ENCODE measurements around the gene ZBTB21. TPM values are rescaled to one million over a fixed set of nuclear protein-coding genes. Genes with fewer than 3 reads are reported as not detected.

The ZBTB21 gene
- total and polyA plus RNA-seq, 9 of the 15 experiments (the other 6 are each of a cell fraction or from before 2014, with no cell fraction given): 2.2 to 15.2 (median 8.7) TPM

GRCh38 chr21:41957991-41958766 lies 52.0 kb downstream of the ZBTB21 start (continued):
- TF ChIP-seq, protein P1, sequence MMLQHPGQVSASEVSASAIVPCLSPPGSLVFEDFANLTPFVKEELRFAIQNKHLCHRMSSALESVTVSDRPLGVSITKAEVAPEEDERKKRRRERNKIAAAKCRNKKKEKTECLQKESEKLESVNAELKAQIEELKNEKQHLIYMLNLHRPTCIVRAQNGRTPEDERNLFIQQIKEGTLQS (IDR thresholded peaks at IDR 0.05): peak; percentile 54
- TF ChIP-seq, protein P1 (CRISPR knock-in tag; conservative IDR thresholded peaks at IDR 0.05): no peak
- TF ChIP-seq ZFP36 (IDR thresholded peaks at IDR 0.05; ENCODE audit: low read depth, low read length, partially characterized antibody): peak; percentile 51
- TF ChIP-seq, protein P2, sequence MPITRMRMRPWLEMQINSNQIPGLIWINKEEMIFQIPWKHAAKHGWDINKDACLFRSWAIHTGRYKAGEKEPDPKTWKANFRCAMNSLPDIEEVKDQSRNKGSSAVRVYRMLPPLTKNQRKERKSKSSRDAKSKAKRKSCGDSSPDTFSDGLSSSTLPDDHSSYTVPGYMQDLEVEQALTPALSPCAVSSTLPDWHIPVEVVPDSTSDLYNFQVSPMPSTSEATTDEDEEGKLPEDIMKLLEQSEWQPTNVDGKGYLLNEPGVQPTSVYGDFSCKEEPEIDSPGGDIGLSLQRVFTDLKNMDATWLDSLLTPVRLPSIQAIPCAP (CRISPR knock-in tag; IDR thresholded peaks at IDR 0.05; ENCODE audit: borderline replicate concordance): no peak
- TF ChIP-seq, protein P3, sequence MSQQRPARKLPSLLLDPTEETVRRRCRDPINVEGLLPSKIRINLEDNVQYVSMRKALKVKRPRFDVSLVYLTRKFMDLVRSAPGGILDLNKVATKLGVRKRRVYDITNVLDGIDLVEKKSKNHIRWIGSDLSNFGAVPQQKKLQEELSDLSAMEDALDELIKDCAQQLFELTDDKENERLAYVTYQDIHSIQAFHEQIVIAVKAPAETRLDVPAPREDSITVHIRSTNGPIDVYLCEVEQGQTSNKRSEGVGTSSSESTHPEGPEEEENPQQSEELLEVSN (IDR thresholded peaks at IDR 0.05; ENCODE audit: borderline replicate concordance in 1 of 2, extremely low read depth in 1 of 2, insufficient read depth in 1 of 2, insufficient read length in 1 of 2, low read depth in 1 of 2, low read length in 1 of 2, poor library complexity in 1 of 2, severe bottlenecking in 1 of 2): peak in 1 of 2 experiments; percentile 11
- TF ChIP-seq, protein P4, sequence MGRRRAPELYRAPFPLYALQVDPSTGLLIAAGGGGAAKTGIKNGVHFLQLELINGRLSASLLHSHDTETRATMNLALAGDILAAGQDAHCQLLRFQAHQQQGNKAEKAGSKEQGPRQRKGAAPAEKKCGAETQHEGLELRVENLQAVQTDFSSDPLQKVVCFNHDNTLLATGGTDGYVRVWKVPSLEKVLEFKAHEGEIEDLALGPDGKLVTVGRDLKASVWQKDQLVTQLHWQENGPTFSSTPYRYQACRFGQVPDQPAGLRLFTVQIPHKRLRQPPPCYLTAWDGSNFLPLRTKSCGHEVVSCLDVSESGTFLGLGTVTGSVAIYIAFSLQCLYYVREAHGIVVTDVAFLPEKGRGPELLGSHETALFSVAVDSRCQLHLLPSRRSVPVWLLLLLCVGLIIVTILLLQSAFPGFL (CRISPR knock-in tag; IDR thresholded peaks at IDR 0.05): 0 out of 2 replicates have a peak, but pooled peaks have one; percentile 30
- peak; percentile 68; the same call in 1 of the 2 replicates for TF ChIP-seq ETV5 (CRISPR knock-in tag; IDR thresholded peaks at IDR 0.05; ENCODE audit: low read depth)
- TF ChIP-seq NFE2L1 (tag; IDR thresholded peaks at IDR 0.05; ENCODE audit: borderline replicate concordance, low read depth): no peak
- TF ChIP-seq RAD21 (CRISPR knock-in tag; conservative IDR thresholded peaks at IDR 0.05 in 1 of 2, IDR thresholded peaks at IDR 0.05 in 1 of 2): peak in 1 of 2 experiments; percentile 63; a peak in 2 of 4 replicates
- no peak for TF ChIP-seq ZNF766 (CRISPR knock-in tag; conservative IDR thresholded peaks at IDR 0.05)
- 0 out of 2 replicates have a peak, but pooled peaks have one; percentile 28 for TF ChIP-seq L3MBTL2 (IDR thresholded peaks at IDR 0.05)
- peak; percentile 56; the same call in 1 of the 2 replicates for TF ChIP-seq EP300 (IDR thresholded peaks at IDR 0.05; ENCODE audit: low read length)
- peak; percentile 46 for TF ChIP-seq SMARCA4 (IDR thresholded peaks at IDR 0.05)
- TF ChIP-seq ZBED1 (IDR thresholded peaks at IDR 0.05): no peak
- TF ChIP-seq ZNF175 (CRISPR knock-in tag; IDR thresholded peaks at IDR 0.05; ENCODE audit: low read depth): 0 out of 2 replicates have a peak, but pooled peaks have one; percentile 34
- TF ChIP-seq, protein P5, sequence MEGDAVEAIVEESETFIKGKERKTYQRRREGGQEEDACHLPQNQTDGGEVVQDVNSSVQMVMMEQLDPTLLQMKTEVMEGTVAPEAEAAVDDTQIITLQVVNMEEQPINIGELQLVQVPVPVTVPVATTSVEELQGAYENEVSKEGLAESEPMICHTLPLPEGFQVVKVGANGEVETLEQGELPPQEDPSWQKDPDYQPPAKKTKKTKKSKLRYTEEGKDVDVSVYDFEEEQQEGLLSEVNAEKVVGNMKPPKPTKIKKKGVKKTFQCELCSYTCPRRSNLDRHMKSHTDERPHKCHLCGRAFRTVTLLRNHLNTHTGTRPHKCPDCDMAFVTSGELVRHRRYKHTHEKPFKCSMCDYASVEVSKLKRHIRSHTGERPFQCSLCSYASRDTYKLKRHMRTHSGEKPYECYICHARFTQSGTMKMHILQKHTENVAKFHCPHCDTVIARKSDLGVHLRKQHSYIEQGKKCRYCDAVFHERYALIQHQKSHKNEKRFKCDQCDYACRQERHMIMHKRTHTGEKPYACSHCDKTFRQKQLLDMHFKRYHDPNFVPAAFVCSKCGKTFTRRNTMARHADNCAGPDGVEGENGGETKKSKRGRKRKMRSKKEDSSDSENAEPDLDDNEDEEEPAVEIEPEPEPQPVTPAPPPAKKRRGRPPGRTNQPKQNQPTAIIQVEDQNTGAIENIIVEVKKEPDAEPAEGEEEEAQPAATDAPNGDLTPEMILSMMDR (IDR thresholded peaks at IDR 0.05 in 2 of 3, conservative IDR thresholded peaks at IDR 0.05 in 1 of 3; ENCODE audit: insufficient read depth in 2 of 3, low read depth in 1 of 3, low read length in 3 of 3): peak; percentile 37 to 51 (median 50); a peak in 5 of 6 replicates
- TF ChIP-seq CBX3 (IDR thresholded peaks at IDR 0.05; ENCODE audit: borderline replicate concordance in 1 of 2, low read length in 2 of 2): 0 out of 3 replicates have a peak, but pooled peaks of 1 of the 2 experiments have one; percentile 17
- peak in 1 of 2 experiments; percentile 20; a peak in 1 of 4 replicates for TF ChIP-seq MLLT1 (IDR thresholded peaks at IDR 0.05)

Measured in K562 (cell line).